ENCODE measurements around the gene ARHGAP24. TPM values are rescaled to one million over a fixed set of nuclear protein-coding genes. Genes with fewer than 3 reads are reported as not detected.

The ARHGAP24 gene
- total and polyA plus RNA-seq, 2 donors (not counting 1 experiment from before 2014, with no cell fraction given), result 15.9 to 40.5 TPM

DNA sequence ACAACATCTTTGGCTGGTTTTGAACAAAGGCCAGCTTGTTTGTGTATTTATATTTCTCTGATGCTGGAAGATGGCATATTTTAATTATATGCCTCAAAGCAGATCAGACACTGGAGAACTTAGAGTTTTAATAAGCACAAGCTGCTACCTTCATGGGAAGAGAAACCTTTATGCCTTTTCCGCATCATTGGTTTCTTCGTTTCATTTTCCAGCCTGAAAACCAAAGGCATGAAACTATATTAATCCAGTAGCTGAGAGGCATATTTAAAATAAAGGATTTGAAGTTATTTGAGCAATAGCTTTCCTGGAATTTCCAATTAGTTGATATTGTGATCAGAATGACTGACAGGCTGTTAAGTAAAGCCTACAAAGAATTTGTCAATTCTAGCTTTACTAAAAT, 141.0 kb downstream of the ARHGAP24 start:
- no peak overlapping the region for H3K27ac ChIP-seq (ENCODE audit: insufficient read depth, low read length)
- no peaks in the 10 kb centered on the region for H3K79me2 ChIP-seq (ENCODE audit: control insufficient read depth, insufficient read depth, low read length)
- no peak for TF ChIP-seq EZH2 (IDR thresholded peaks at IDR 0.05; ENCODE audit: low read length, missing control alignments)
- TF ChIP-seq CTCF (conservative IDR thresholded peaks at IDR 0.05 in 1 of 2, IDR thresholded peaks at IDR 0.05 in 1 of 2; ENCODE audit: low read depth in 1 of 2, low read length in 2 of 2), result no peak
- DNase-seq (ENCODE audit: low read depth in 2 of 2), result no peak
- no peak overlapping the region for H3K4me3 ChIP-seq (replicated peaks in 1 of 4; ENCODE audit: control extremely low read depth in 1 of 4, insufficient read depth in 1 of 4, low read depth in 3 of 4, low read length in 4 of 4)
- no peaks in the 10 kb centered on the region for H3K36me3 ChIP-seq (ENCODE audit: control insufficient read depth, insufficient read depth, low read length)
- no peaks in the 10 kb centered on the region for H3K9me3 ChIP-seq (ENCODE audit: control insufficient read depth, insufficient read depth, low read depth, low read length)
- H2AFZ ChIP-seq (ENCODE audit: low read length), result no peak overlapping the region
- H3K9ac ChIP-seq (ENCODE audit: insufficient read depth, low read length), result no peak overlapping the region
- H3K4me1 ChIP-seq (ENCODE audit: control insufficient read depth, extremely low read depth, insufficient read depth, low read length), result no peaks in the 10 kb centered on the region
- no peak overlapping the region for H3K4me2 ChIP-seq (ENCODE audit: extremely low read depth, insufficient read depth, low read length)
- H3K27me3 ChIP-seq (ENCODE audit: control insufficient read depth, insufficient read depth, low read length), result no peaks in the 10 kb centered on the region
- H4K20me1 ChIP-seq (ENCODE audit: control insufficient read depth, extremely low read depth, insufficient read depth, low read length), result no peaks in the 10 kb centered on the region

- H4K20me1 ChIP-seq (ENCODE audit: control insufficient read depth, extremely low read depth, insufficient read depth, low read length), result no peaks in the 10 kb centered on the region
- H3K9ac ChIP-seq (ENCODE audit: insufficient read depth, low read length), result no peak overlapping the region
- TF ChIP-seq EZH2 (IDR thresholded peaks at IDR 0.05; ENCODE audit: low read length, missing control alignments), result no peak
- no peak for TF ChIP-seq CTCF (conservative IDR thresholded peaks at IDR 0.05 in 1 of 2, IDR thresholded peaks at IDR 0.05 in 1 of 2; ENCODE audit: low read depth in 1 of 2, low read length in 2 of 2)
- H3K79me2 ChIP-seq (ENCODE audit: control insufficient read depth, insufficient read depth, low read length), result no peaks in the 10 kb centered on the region
- H3K4me3 ChIP-seq (replicated peaks in 1 of 4; ENCODE audit: control extremely low read depth in 1 of 4, insufficient read depth in 1 of 4, low read depth in 3 of 4, low read length in 4 of 4), result no peak overlapping the region
- no peak overlapping the region for H2AFZ ChIP-seq (ENCODE audit: low read length)
- H3K36me3 ChIP-seq (ENCODE audit: control insufficient read depth, insufficient read depth, low read length), result no peaks in the 10 kb centered on the region
- no peak overlapping the region for H3K4me2 ChIP-seq (ENCODE audit: extremely low read depth, insufficient read depth, low read length)
- no peaks in the 10 kb centered on the region for H3K27me3 ChIP-seq (ENCODE audit: control insufficient read depth, insufficient read depth, low read length)
- no peak overlapping the region for H3K27ac ChIP-seq (ENCODE audit: insufficient read depth, low read length)
- no peaks in the 10 kb centered on the region for H3K9me3 ChIP-seq (ENCODE audit: control insufficient read depth, insufficient read depth, low read depth, low read length)
- no peak for DNase-seq (ENCODE audit: low read depth in 2 of 2)
- H3K4me1 ChIP-seq (ENCODE audit: control insufficient read depth, extremely low read depth, insufficient read depth, low read length), result no peaks in the 10 kb centered on the region
Measured at GRCh38 chr4:85617202-85617601, 142.3 kb downstream of the ARHGAP24 start.

- Histone ChIP-seq H3K27me3 (ENCODE audit: control insufficient read depth, insufficient read depth, low read length) (no peaks in the 10 kb centered on the region), H3K4me3 (replicated peaks in 1 of 4; ENCODE audit: control extremely low read depth in 1 of 4, insufficient read depth in 1 of 4, low read depth in 3 of 4, low read length in 4 of 4) (no peak overlapping the region), H3K27ac (ENCODE audit: insufficient read depth, low read length) (no peak overlapping the region), H3K9ac (ENCODE audit: insufficient read depth, low read length) (no peak overlapping the region), H3K4me2 (ENCODE audit: extremely low read depth, insufficient read depth, low read length) (no peak overlapping the region), H3K4me1 (ENCODE audit: control insufficient read depth, extremely low read depth, insufficient read depth, low read length) (no peaks in the 10 kb centered on the region), H3K36me3 (ENCODE audit: control insufficient read depth, insufficient read depth, low read length) (no peaks in the 10 kb centered on the region), H3K9me3 (ENCODE audit: control insufficient read depth, insufficient read depth, low read depth, low read length) (no peaks in the 10 kb centered on the region), H2AFZ (ENCODE audit: low read length) (no peak overlapping the region), H3K79me2 (ENCODE audit: control insufficient read depth, insufficient read depth, low read length) (no peaks in the 10 kb centered on the region), H4K20me1 (ENCODE audit: control insufficient read depth, extremely low read depth, insufficient read depth, low read length) (no peaks in the 10 kb centered on the region)
- TF ChIP-seq CTCF (conservative IDR thresholded peaks at IDR 0.05 in 1 of 2, IDR thresholded peaks at IDR 0.05 in 1 of 2; ENCODE audit: low read depth in 1 of 2, low read length in 2 of 2) (no peak), EZH2 (IDR thresholded peaks at IDR 0.05; ENCODE audit: low read length, missing control alignments) (no peak)
- no peak for DNase-seq (ENCODE audit: low read depth in 2 of 2)
Measured at GRCh38 chr4:85632981-85633380, 158.0 kb downstream of the ARHGAP24 start.
